GM21381 (cell line): ENCODE measurements around the gene SCYL2.
"Not testable (repeated sequence)": the region's sequence is repeated elsewhere in the genome, so short reads cannot be mapped to it uniquely, and the experiment has no call there.

Experiments
- ATAC-seq: cut with Tn5 transposase; IDR thresholded peaks from one replicate; pipeline ENCODE4 v1.9.1; 2021; ENCODE audit warnings: mild to moderate bottlenecking, moderate library complexity; ENCODE audit not compliant: unreplicated experiment

The SCYL2 gene

GRCh38 chr12:100266835-100267602 lies at the start of gene SCYL2, which contains the start of gene DEPDC4:
SCYL2 (plus strand) TSS chr12:100267177; CDS start chr12:100282971, 15,794 bp downstream.
DEPDC4 (minus strand) TSS chr12:100267079; CDS start chr12:100267076, 3 bp downstream.
- ATAC-seq: peak; percentile 86

GRCh38 chr12:100219328-100220109 lies 47.5 kb upstream of the SCYL2 start:
- ATAC-seq: no peak

GRCh38 chr12:100221523-100221922 lies 45.5 kb upstream of the SCYL2 start:
- ATAC-seq: no peak

GRCh38 chr12:100222173-100222572 lies 44.8 kb upstream of the SCYL2 start:
- ATAC-seq: not testable (repeated sequence)

- no peak for ATAC-seq
These were observed 41.5 kb upstream of the SCYL2 start for GRCh38 chr12:100225491-100225890.

GRCh38 chr12:100229036-100229635 lies 37.8 kb upstream of the SCYL2 start:
- no peak for ATAC-seq

GRCh38 chr12:100229876-100230275 lies 37.1 kb upstream of the SCYL2 start:
- no peak for ATAC-seq

GRCh38 chr12:100231873-100232272 lies 35.1 kb upstream of the SCYL2 start:
- not testable (repeated sequence) for ATAC-seq

GRCh38 chr12:100234166-100234565 lies 32.8 kb upstream of the SCYL2 start:
- no peak for ATAC-seq

GRCh38 chr12:100234591-100235304 lies 32.2 kb upstream of the SCYL2 start:
- no peak for ATAC-seq

- ATAC-seq: no peak
These were observed 28.2 kb upstream of the SCYL2 start for GRCh38 chr12:100238801-100239200.

GRCh38 chr12:100239589-100239988 lies 27.4 kb upstream of the SCYL2 start:
- no peak for ATAC-seq

GRCh38 chr12:100243137-100243536 lies 23.8 kb upstream of the SCYL2 start:
- ATAC-seq: no peak

- ATAC-seq: no peak
These were observed 19.2 kb upstream of the SCYL2 start for GRCh38 chr12:100247765-100248164.

- no peak for ATAC-seq
These were observed 18.1 kb upstream of the SCYL2 start for GRCh38 chr12:100248886-100249285.

GRCh38 chr12:100249941-100250340 lies 17.0 kb upstream of the SCYL2 start:
- ATAC-seq: no peak

GRCh38 chr12:100251917-100252316 lies 15.1 kb upstream of the SCYL2 start:
- ATAC-seq: no peak

- no peak for ATAC-seq
These were observed 13.5 kb upstream of the SCYL2 start for GRCh38 chr12:100253437-100253836.

GRCh38 chr12:100254876-100255275 lies 12.1 kb upstream of the SCYL2 start:
- ATAC-seq: no peak

GRCh38 chr12:100258127-100258526 lies 8.8 kb upstream of the SCYL2 start:
- no peak for ATAC-seq

- no peak for ATAC-seq
These were observed 3.8 kb upstream of the SCYL2 start for GRCh38 chr12:100263131-100263530.
